HL-60 (cell line): ENCODE results near the gene CMIP.

Source experiments
- CTCF ChIP-seq: IDR thresholded peaks from one replicate; pipeline ENCODE4 v1.5.1; 2011; ENCODE audit warnings: low read length, control low read depth, inconsistent platforms; ENCODE audit not compliant: insufficient read depth
- GABPA ChIP-seq: IDR thresholded peaks from 2 replicates; pipeline ENCODE4 v1.6.1; 2012; ENCODE audit warnings: low read depth
- POLR2AphosphoS5 ChIP-seq: IDR thresholded peaks from 2 replicates; pipeline ENCODE4 v1.6.1; 2012; ENCODE audit warnings: low read depth
- REST ChIP-seq: IDR thresholded peaks from 2 replicates; pipeline ENCODE4 v1.6.1; 2012; ENCODE audit warnings: low read depth; ENCODE audit not compliant: insufficient replicate concordance
- SPI1 ChIP-seq: IDR thresholded peaks from 2 replicates; pipeline ENCODE4 v1.6.1; 2012; ENCODE audit warnings: low read depth, mild to moderate bottlenecking, borderline replicate concordance

GRCh38 chr16:81723098-81723723 lies 278.6 kb downstream of the CMIP start:
- TF ChIP-seq CTCF (peak; percentile 31), POLR2AphosphoS5 (no peak), GABPA (no peak), SPI1 (no peak), REST (no peak)
